GM23338 (cell line): ENCODE data around the gene RNF112. TPM values are rescaled to one million over a fixed set of nuclear protein-coding genes. Genes with fewer than 3 reads are reported as not detected.
A peak's percentile ranks its signal among the peaks of the same experiment; 100 is the strongest.

Experiments used
- ATAC-seq: fragments of 200-7000 bp; cut with Tn5 transposase; 3 replicates; pipeline ENCODE4 v1.9.1; 2020
- DNase-seq: peaks from one replicate; pipeline ENCODE4 v3.0.0-alpha.2; 2015; ENCODE audit warnings: low spot score
- H2AFZ ChIP-seq: fragments of 200-600 bp; sonication (generic); 2 replicates; pipeline ENCODE4 v1.8.0; 2016; ENCODE audit warnings: antibody characterized with exemption, mild to moderate bottlenecking, moderate library complexity
- H3F3A ChIP-seq: fragments of 200-600 bp; sonication (generic); replicated peaks from 2 replicates; pipeline ENCODE4 v1.8.0; 2017; ENCODE audit warnings: antibody characterized with exemption, mixed run types, low read depth
- H3K27ac ChIP-seq: fragments of 200-600 bp; sonication (generic); 2 replicates; pipeline ENCODE4 v1.6.1; 2016; ENCODE audit warnings: low read depth
- H3K27me3 ChIP-seq: fragments of 200-600 bp; sonication (generic); 2 replicates; pipeline ENCODE4 v1.8.0; 2016; ENCODE audit warnings: mild to moderate bottlenecking, mixed run types, moderate library complexity; ENCODE audit not compliant: insufficient read depth
- H3K36me3 ChIP-seq: fragments of 200-600 bp; sonication (generic); 2 replicates; pipeline ENCODE4 v1.8.0; 2016; ENCODE audit warnings: mild to moderate bottlenecking; ENCODE audit not compliant: insufficient read depth
- H3K4me1 ChIP-seq: fragments of 200-600 bp; sonication (generic); 2 replicates; pipeline ENCODE4 v1.8.0; 2016; ENCODE audit warnings: mild to moderate bottlenecking, moderate library complexity; ENCODE audit not compliant: insufficient read depth
- H3K4me2 ChIP-seq: fragments of 200-600 bp; sonication (generic); 2 replicates; pipeline ENCODE4 v1.7.1; 2017; ENCODE audit warnings: mixed run types
- H3K4me3 ChIP-seq: fragments of 200-600 bp; sonication (generic); 2 replicates; pipeline ENCODE4 v1.6.1; 2016; ENCODE audit warnings: mixed run types
- H3K79me2 ChIP-seq: fragments of 200-600 bp; sonication (generic); replicated peaks from 2 replicates; pipeline ENCODE4 v1.8.0; 2017; ENCODE audit warnings: mild to moderate bottlenecking; ENCODE audit not compliant: insufficient read depth
- H3K9me2 ChIP-seq: fragments of 200-600 bp; sonication (generic); 2 replicates; pipeline ENCODE4 v1.8.0; 2017; ENCODE audit not compliant: insufficient read depth
- H4K20me1 ChIP-seq: fragments of 200-600 bp; sonication (generic); replicated peaks from 2 replicates; pipeline ENCODE4 v1.8.0; 2017; ENCODE audit warnings: mild to moderate bottlenecking; ENCODE audit not compliant: insufficient read depth
- H3K27ac Mint-ChIP-seq: 2 replicates; pipeline ENCODE4 v1.8.0; 2020; ENCODE audit warnings: inconsistent platforms, mild to moderate bottlenecking, moderate library complexity, mixed read lengths
- H3K27me3 Mint-ChIP-seq: 3 replicates; pipeline ENCODE4 v1.8.0; 2022; ENCODE audit warnings: low read depth, mild to moderate bottlenecking, moderate library complexity, mixed read lengths, inconsistent platforms; ENCODE audit not compliant: insufficient read depth, poor library complexity
- H3K36me3 Mint-ChIP-seq: 3 replicates; pipeline ENCODE4 v1.8.0; 2021; ENCODE audit warnings: low read depth, mild to moderate bottlenecking, inconsistent platforms, moderate library complexity, mixed read lengths
- H3K4me1 Mint-ChIP-seq: 3 replicates; pipeline ENCODE4 v1.8.0; 2020; ENCODE audit warnings: mild to moderate bottlenecking, inconsistent platforms, mixed read lengths
- H3K4me3 Mint-ChIP-seq: 3 replicates; pipeline ENCODE4 v1.8.0; 2021; ENCODE audit warnings: moderate library complexity, mild to moderate bottlenecking, inconsistent platforms, mixed read lengths
- H3K9me3 Mint-ChIP-seq: 3 replicates; pipeline ENCODE4 v1.8.0; 2020; ENCODE audit warnings: moderate library complexity, mild to moderate bottlenecking, inconsistent platforms, mixed read lengths
- CREB1 ChIP-seq: fragments of 250-450 bp; sonication (Bioruptor Pico); IDR thresholded peaks from 2 replicates; pipeline ENCODE4 v1.5.0; 2020; ENCODE audit warnings: low read depth, mild to moderate bottlenecking, moderate library complexity
- ETS1 ChIP-seq: IDR thresholded peaks from 2 replicates; pipeline ENCODE4 v1.6.1; 2016; ENCODE audit warnings: antibody characterized with exemption
- EZH2 ChIP-seq: fragments of 200-600 bp; sonication (generic); IDR thresholded peaks from one replicate; pipeline ENCODE4 v1.8.0; 2017; ENCODE audit warnings: antibody characterized with exemption, mild to moderate bottlenecking, low read depth; ENCODE audit not compliant: unreplicated experiment
- EZH2phosphoT487 ChIP-seq: fragments of 200-600 bp; sonication (generic); IDR thresholded peaks from one replicate; pipeline ENCODE4 v1.8.1; 2018; ENCODE audit warnings: antibody characterized with exemption; ENCODE audit not compliant: unreplicated experiment
- JUNB ChIP-seq: IDR thresholded peaks from one replicate; pipeline ENCODE4 v1.6.1; 2016; ENCODE audit warnings: antibody characterized with exemption; ENCODE audit not compliant: unreplicated experiment
- POLR2AphosphoS5 ChIP-seq: IDR thresholded peaks from 2 replicates; pipeline ENCODE4 v1.6.1; 2016; ENCODE audit warnings: antibody characterized with exemption, low read depth
- REST ChIP-seq: IDR thresholded peaks from one replicate; pipeline ENCODE4 v1.6.1; 2018; ENCODE audit warnings: antibody characterized with exemption; ENCODE audit not compliant: unreplicated experiment
- ZNF114 ChIP-seq: fragments of 250-450 bp; sonication (Bioruptor Pico); IDR thresholded peaks from 2 replicates; pipeline ENCODE4 v1.5.0; 2020; ENCODE audit warnings: mild to moderate bottlenecking, moderate library complexity
- ZNF462 ChIP-seq: fragments of 250-450 bp; sonication (Bioruptor Pico); IDR thresholded peaks from 2 replicates; pipeline ENCODE4 v1.5.0; 2020; ENCODE audit warnings: mild to moderate bottlenecking, moderate library complexity
- polyA plus RNA-seq: library from polyadenylated mRNA; unstranded; fragments of >200 nt; fragmentation: Nextera tagmentation; extraction: Ambion mirVana; gene quantifications from 2 replicates; pipeline ENCODE4 v1.2.1, GENCODE V29; 2016
- total RNA-seq: library from RNA; depleted of rRNA; stranded (reverse); fragments of >200 nt; shearing (Covaris generic); gene quantifications from 2 replicates; pipeline ENCODE4 v1.2.3, GENCODE V29; 2014

RNF112 gene
- total and polyA plus RNA-seq, 2 experiments from 2014 or later = 0.42 to 4.1 TPM

GRCh38 chr17:19387921-19388521 lies 23.0 kb upstream of the RNF112 start:
- no peak overlapping the region for H3K4me3 ChIP-seq

More at GRCh38 chr17:19387921-19388521, 23.0 kb upstream of the RNF112 start:
- H3K36me3 ChIP-seq = no peaks in the 10 kb centered on the region; the same call in 1 of the 2 replicates
- Mint-ChIP-seq H3K27ac (peak overlapping the region; percentile 88), H3K9me3 (no peaks in the 10 kb centered on the region; the same call in 2 of the 3 replicates), H3K4me3 (peak overlapping the region; percentile 44; the same call in 2 of the 3 replicates), H3K27me3 (peaks cover 8% of the 10 kb centered on the region), H3K36me3 (peaks cover 29% of the 10 kb centered on the region), H3K4me1 (peaks cover 55% of the 10 kb centered on the region)
- H2AFZ ChIP-seq = no peak overlapping the region; the same call in 1 of the 2 replicates
- H3K9me2 ChIP-seq = no peaks in the 10 kb centered on the region
- DNase-seq (no peak), ATAC-seq (no peak)
- H3K4me1 ChIP-seq = peaks cover 29% of the 10 kb centered on the region
- no peaks in the 10 kb centered on the region for H3K79me2 ChIP-seq
- H3K27ac ChIP-seq = peak overlapping the region; percentile 90
- H4K20me1 ChIP-seq = no peaks in the 10 kb centered on the region
- H3K27me3 ChIP-seq = no peaks in the 10 kb centered on the region
- H3K4me2 ChIP-seq = peak overlapping the region; percentile 78
- H3F3A ChIP-seq = peaks cover 12% of the 10 kb centered on the region
- TF ChIP-seq ZNF462 (CRISPR knock-in tag) (no peak), ZNF114 (CRISPR knock-in tag) (no peak), ETS1 (no peak), CREB1 (CRISPR knock-in tag) (no peak), JUNB (no peak), EZH2phosphoT487 (no peak), REST (no peak), POLR2AphosphoS5 (no peak; the same call in 1 of the 2 replicates), EZH2 (no peak)
